Fibroblast of mammary gland (primary cell): ENCODE results near the gene CHRNA4.
"Not testable (repeated sequence)": the region's sequence is repeated elsewhere in the genome, so short reads cannot be mapped to it uniquely, and the experiment has no call there.

Experiments
- DNase-seq: peaks from one replicate; pipeline ENCODE4 v3.0.0-alpha.2; 2010; ENCODE audit warnings: low read depth
- H3K4me3 ChIP-seq: 2 replicates; pipeline ENCODE4 v1.5.1; 2011; ENCODE audit warnings: low read depth, mild to moderate bottlenecking, low read length, moderate library complexity; ENCODE audit not compliant: control insufficient read depth
- CTCF ChIP-seq: conservative IDR thresholded peaks from 2 replicates; pipeline ENCODE4 v1.5.1; 2011; ENCODE audit warnings: low read depth, low read length, inconsistent platforms; ENCODE audit not compliant: control insufficient read depth, insufficient read depth

The CHRNA4 gene

DNA sequence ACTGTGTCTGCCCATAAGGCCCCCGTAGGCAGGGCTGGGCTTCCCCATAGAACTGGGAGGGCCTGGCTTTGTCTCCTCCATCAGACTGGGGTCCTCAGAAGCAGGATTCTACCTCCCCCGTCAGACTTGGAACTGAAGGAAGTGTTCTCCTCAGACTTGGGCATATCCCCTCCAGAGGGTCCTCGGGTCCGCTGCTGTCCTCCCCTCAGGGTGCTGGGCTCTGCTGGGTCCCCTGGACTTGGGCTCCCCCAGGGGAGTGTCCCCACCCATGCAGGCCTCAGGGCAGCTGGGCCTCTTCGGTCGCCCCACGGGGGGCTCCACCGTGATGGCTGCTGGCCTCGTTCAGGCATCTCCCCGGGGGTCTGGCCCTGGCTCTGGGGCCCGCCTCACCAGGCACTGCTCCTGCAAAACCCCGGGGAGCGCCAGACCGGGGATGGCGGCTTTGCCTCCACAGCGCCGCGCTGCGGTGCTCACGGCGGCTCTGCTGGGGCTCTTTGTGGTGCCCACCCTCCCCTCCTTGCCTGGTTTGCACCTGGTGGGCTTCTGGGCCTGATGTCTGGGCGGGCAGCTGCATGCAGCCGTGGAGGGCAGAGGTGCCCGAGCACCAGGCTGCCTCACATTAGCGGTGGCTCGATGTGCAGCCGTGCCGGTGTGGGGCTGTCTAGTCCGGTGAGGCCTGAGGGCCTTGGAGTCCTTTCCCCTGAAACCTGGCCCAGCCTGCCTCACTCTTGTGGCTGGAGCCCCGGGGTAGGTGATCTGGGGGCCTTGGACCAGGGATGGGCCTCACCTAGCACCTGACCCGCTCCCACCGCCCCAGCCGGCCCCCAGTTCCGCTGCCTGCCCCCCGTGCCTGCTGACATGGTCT is 54.2 kb downstream of the CHRNA4 start:
- H3K4me3 ChIP-seq, result no peak overlapping the region
- TF ChIP-seq CTCF, result no peak
- no peak for DNase-seq

DNA sequence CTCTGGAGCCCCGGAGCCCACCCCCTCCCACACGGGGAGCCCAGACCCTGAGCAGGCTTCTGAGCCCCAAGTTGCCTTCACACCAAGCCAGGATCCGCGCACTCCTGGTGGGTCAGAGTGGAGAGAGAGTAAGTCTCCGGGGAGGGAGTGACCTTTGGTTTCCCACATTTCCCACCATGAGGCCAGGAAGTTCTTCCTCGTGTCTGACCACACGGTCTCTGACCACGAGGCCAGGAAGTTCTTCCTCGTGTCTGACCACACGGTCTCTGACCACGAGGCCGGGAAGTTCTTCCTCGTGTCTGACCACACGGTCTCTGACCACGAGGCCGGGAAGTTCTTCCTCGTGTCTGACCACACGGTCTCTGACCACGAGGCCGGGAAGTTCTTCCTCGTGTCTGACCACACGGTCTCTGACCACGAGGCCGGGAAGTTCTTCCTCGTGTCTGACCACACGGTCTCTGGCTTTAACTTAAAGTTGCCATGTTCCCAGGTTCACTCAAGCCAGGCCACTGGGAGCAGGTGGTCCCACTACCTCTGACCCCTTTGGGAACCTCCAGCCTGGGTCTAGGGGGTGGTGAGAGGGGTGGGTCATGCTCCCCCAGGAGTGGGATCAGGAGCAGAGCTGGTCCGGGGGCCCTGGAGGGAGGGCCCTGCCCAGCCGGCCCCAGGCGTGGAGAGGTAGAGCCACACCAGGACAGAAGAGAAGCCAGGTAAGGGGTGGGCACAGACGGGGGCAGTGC is 55.0 kb downstream of the CHRNA4 start:
- H3K4me3 ChIP-seq, DNase-seq: not testable (repeated sequence)

- TF ChIP-seq CTCF, result no peak
- H3K4me3 ChIP-seq, result no peak overlapping the region
- DNase-seq, result no peak
Observed at GRCh38 chr20:63305393-63305792, 55.8 kb downstream of the CHRNA4 start.

GRCh38 chr20:63303095-63303666 is 58.0 kb downstream of the CHRNA4 start:
- no peak for TF ChIP-seq CTCF
- DNase-seq, result no peak
- no peak overlapping the region for H3K4me3 ChIP-seq

- TF ChIP-seq CTCF, result no peak
- no peak for DNase-seq
- no peak overlapping the region for H3K4me3 ChIP-seq
Observed at GRCh38 chr20:63301671-63302070, 59.5 kb downstream of the CHRNA4 start.

- H3K4me3 ChIP-seq, result no peak overlapping the region
- TF ChIP-seq CTCF, result no peak
- no peak for DNase-seq
Observed at GRCh38 chr20:63298731-63299312, 62.3 kb downstream of the CHRNA4 start.
